ENCODE results near the gene LRRC37A2.
A peak's percentile ranks its signal among the peaks of the same experiment; 100 is the strongest.
"Not testable (repeated sequence)": the region's sequence is repeated elsewhere in the genome, so short reads cannot be mapped to it uniquely, and the experiment has no call there.

LRRC37A2 gene

GRCh38 chr17:46512168-46512567 lies at the start of gene LRRC37A2:
Gene LRRC37A2 (plus strand): TSS chr17:46512468. CDS start chr17:46512713, 245 bp downstream.
- not testable (repeated sequence) for DNase-seq

- not testable (repeated sequence) for DNase-seq
Observed at GRCh38 chr17:46467618-46468017, 44.6 kb upstream of the LRRC37A2 start.

GRCh38 chr17:46474489-46474888 lies 37.8 kb upstream of the LRRC37A2 start:
- not testable (repeated sequence) for DNase-seq

GRCh38 chr17:46475583-46475982 lies 36.7 kb upstream of the LRRC37A2 start:
- DNase-seq = not testable (repeated sequence)

GRCh38 chr17:46478823-46479222 lies 33.4 kb upstream of the LRRC37A2 start:
- not testable (repeated sequence) for DNase-seq

- not testable (repeated sequence) for DNase-seq
Observed at GRCh38 chr17:46481310-46481709, 31.0 kb upstream of the LRRC37A2 start.

GRCh38 chr17:46492021-46492420 lies 20.2 kb upstream of the LRRC37A2 start:
- peak; percentile 1 for DNase-seq

GRCh38 chr17:46499437-46500139 lies 12.7 kb upstream of the LRRC37A2 start:
- DNase-seq = not testable (repeated sequence)

- not testable (repeated sequence) for DNase-seq
Observed at GRCh38 chr17:46505896-46506295, 6.4 kb upstream of the LRRC37A2 start.

- DNase-seq = not testable (repeated sequence)
Observed at GRCh38 chr17:46534716-46535115, 22.4 kb downstream of the LRRC37A2 start.

GRCh38 chr17:46548607-46549006 lies 36.3 kb downstream of the LRRC37A2 start:
- DNase-seq = not testable (repeated sequence)

- not testable (repeated sequence) for DNase-seq
Observed at GRCh38 chr17:46559155-46559554, 46.9 kb downstream of the LRRC37A2 start.

- not testable (repeated sequence) for DNase-seq
Observed at GRCh38 chr17:46560048-46560447, 47.8 kb downstream of the LRRC37A2 start.

- not testable (repeated sequence) for DNase-seq
Observed at GRCh38 chr17:46566284-46566683, 54.0 kb downstream of the LRRC37A2 start.

- not testable (repeated sequence) for DNase-seq
Observed at GRCh38 chr17:46566980-46567379, 54.7 kb downstream of the LRRC37A2 start.

GRCh38 chr17:46571796-46572195 lies 59.5 kb downstream of the LRRC37A2 start:
- not testable (repeated sequence) for DNase-seq

GRCh38 chr17:46579083-46580075 lies 67.1 kb downstream of the LRRC37A2 start, which contains the start of gene ARL17A:
Gene ARL17A (minus strand): TSS chr17:46579691. CDS start chr17:46576322, 3,369 bp downstream.
- DNase-seq = not testable (repeated sequence)

- DNase-seq = not testable (repeated sequence)
Observed at GRCh38 chr17:46580082-46580481, 67.8 kb downstream of the LRRC37A2 start.

GRCh38 chr17:46585444-46585843 lies 73.2 kb downstream of the LRRC37A2 start:
- not testable (repeated sequence) for DNase-seq

- not testable (repeated sequence) for DNase-seq
Observed at GRCh38 chr17:46590157-46591146, 78.2 kb downstream of the LRRC37A2 start, which contains the start of gene NSF. Gene NSF (plus strand): TSS chr17:46590669. CDS start chr17:46590776, 107 bp downstream.

GRCh38 chr17:46591332-46591731 lies 79.1 kb downstream of the LRRC37A2 start:
- not testable (repeated sequence) for DNase-seq

All from CD4-positive, alpha-beta T cell treated with Interleukin-17A for 4 hours (primary cell).